GM21576 (cell line): ENCODE measurements around the gene SPG11.
"Not testable (repeated sequence)": the region's sequence is repeated elsewhere in the genome, so short reads cannot be mapped to it uniquely, and the experiment has no call there.

Experiments
- ATAC-seq: cut with Tn5 transposase; IDR thresholded peaks from one replicate; pipeline ENCODE4 v1.9.1; 2021; ENCODE audit warnings: mild to moderate bottlenecking, moderate library complexity; ENCODE audit not compliant: unreplicated experiment

SPG11 gene

GRCh38 chr15:44565387-44566154, 97.9 kb downstream of the SPG11 start:
- ATAC-seq = no peak

GRCh38 chr15:44560926-44561325, 102.5 kb downstream of the SPG11 start:
- not testable (repeated sequence) for ATAC-seq

GRCh38 chr15:44554934-44555723, 108.3 kb downstream of the SPG11 start:
- ATAC-seq = no peak

- ATAC-seq = no peak
These were observed 112.7 kb downstream of the SPG11 start for GRCh38 chr15:44550734-44551133.

GRCh38 chr15:44550256-44550655, 113.2 kb downstream of the SPG11 start:
- no peak for ATAC-seq

- ATAC-seq = not testable (repeated sequence)
These were observed 114.3 kb downstream of the SPG11 start for GRCh38 chr15:44549152-44549551.

GRCh38 chr15:44545913-44546802, 117.3 kb downstream of the SPG11 start:
- peak; percentile 59 for ATAC-seq

GRCh38 chr15:44544745-44545144, 118.7 kb downstream of the SPG11 start:
- not testable (repeated sequence) for ATAC-seq

- no peak for ATAC-seq
These were observed 120.9 kb downstream of the SPG11 start for GRCh38 chr15:44542596-44542995.

GRCh38 chr15:44541282-44541958, 122.0 kb downstream of the SPG11 start:
- no peak for ATAC-seq

GRCh38 chr15:44537735-44538240, 125.7 kb downstream of the SPG11 start:
- no peak for ATAC-seq

GRCh38 chr15:44536962-44537734, 126.3 kb downstream of the SPG11 start, which contains the start of gene EIF3J:
TSS of gene EIF3J (plus strand) at chr15:44537147. CDS start at chr15:44537195, 48 bp downstream.
- peak; percentile 89 for ATAC-seq

- peak; percentile 52 for ATAC-seq
These were observed 127.0 kb downstream of the SPG11 start for GRCh38 chr15:44536302-44536961.

- ATAC-seq = no peak
These were observed 127.8 kb downstream of the SPG11 start for GRCh38 chr15:44535523-44536301.

GRCh38 chr15:44535092-44535491, 128.4 kb downstream of the SPG11 start:
- no peak for ATAC-seq

- ATAC-seq = no peak
These were observed 130.8 kb downstream of the SPG11 start for GRCh38 chr15:44532689-44533088.

- not testable (repeated sequence) for ATAC-seq
These were observed 131.2 kb downstream of the SPG11 start for GRCh38 chr15:44532275-44532674.

- no peak for ATAC-seq
These were observed 132.8 kb downstream of the SPG11 start for GRCh38 chr15:44530653-44531052.
